ENCODE measurements around the gene MPL. TPM values are rescaled to one million over a fixed set of nuclear protein-coding genes. Genes with fewer than 3 reads are reported as not detected.

MPL gene
- total and polyA plus RNA-seq, 2 of the 8 experiments (the other 6 are each of a cell fraction or from before 2014, with no cell fraction given) = 0.08 TPM; not detected in 1

DNA sequence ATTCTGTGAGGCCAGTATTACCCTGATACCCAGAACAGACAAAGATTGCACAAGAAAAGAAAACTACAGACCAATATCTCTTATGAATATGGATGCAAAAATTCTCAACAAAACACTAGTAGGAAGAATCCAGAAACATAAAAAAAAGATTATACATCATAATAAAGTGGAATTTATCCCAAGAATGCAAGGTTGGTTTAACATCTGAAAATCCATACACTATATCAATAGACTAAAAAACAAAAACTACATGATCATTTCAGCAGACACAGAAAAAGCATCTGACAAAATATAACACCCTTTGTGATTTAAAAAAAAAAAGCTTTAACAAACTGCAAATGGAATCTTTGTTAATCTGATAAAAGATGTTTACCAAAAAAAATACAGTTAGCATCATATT, 12.2 kb upstream of the MPL start (continued):
- no peak for TF ChIP-seq RAD21 (IDR thresholded peaks at IDR 0.05 in 1 of 2, conservative IDR thresholded peaks at IDR 0.05 in 1 of 2; ENCODE audit: low read depth in 2 of 2, low read length in 2 of 2)
- no peak for TF ChIP-seq CBX5 (IDR thresholded peaks at IDR 0.05; ENCODE audit: low read depth, low read length)
- TF ChIP-seq BCL11A (IDR thresholded peaks at IDR 0.05; ENCODE audit: low read depth in 2 of 2, low read length in 2 of 2) = no peak
- no peak for TF ChIP-seq SUZ12 (IDR thresholded peaks at IDR 0.05; ENCODE audit: low read length)
- TF ChIP-seq, protein P1, sequence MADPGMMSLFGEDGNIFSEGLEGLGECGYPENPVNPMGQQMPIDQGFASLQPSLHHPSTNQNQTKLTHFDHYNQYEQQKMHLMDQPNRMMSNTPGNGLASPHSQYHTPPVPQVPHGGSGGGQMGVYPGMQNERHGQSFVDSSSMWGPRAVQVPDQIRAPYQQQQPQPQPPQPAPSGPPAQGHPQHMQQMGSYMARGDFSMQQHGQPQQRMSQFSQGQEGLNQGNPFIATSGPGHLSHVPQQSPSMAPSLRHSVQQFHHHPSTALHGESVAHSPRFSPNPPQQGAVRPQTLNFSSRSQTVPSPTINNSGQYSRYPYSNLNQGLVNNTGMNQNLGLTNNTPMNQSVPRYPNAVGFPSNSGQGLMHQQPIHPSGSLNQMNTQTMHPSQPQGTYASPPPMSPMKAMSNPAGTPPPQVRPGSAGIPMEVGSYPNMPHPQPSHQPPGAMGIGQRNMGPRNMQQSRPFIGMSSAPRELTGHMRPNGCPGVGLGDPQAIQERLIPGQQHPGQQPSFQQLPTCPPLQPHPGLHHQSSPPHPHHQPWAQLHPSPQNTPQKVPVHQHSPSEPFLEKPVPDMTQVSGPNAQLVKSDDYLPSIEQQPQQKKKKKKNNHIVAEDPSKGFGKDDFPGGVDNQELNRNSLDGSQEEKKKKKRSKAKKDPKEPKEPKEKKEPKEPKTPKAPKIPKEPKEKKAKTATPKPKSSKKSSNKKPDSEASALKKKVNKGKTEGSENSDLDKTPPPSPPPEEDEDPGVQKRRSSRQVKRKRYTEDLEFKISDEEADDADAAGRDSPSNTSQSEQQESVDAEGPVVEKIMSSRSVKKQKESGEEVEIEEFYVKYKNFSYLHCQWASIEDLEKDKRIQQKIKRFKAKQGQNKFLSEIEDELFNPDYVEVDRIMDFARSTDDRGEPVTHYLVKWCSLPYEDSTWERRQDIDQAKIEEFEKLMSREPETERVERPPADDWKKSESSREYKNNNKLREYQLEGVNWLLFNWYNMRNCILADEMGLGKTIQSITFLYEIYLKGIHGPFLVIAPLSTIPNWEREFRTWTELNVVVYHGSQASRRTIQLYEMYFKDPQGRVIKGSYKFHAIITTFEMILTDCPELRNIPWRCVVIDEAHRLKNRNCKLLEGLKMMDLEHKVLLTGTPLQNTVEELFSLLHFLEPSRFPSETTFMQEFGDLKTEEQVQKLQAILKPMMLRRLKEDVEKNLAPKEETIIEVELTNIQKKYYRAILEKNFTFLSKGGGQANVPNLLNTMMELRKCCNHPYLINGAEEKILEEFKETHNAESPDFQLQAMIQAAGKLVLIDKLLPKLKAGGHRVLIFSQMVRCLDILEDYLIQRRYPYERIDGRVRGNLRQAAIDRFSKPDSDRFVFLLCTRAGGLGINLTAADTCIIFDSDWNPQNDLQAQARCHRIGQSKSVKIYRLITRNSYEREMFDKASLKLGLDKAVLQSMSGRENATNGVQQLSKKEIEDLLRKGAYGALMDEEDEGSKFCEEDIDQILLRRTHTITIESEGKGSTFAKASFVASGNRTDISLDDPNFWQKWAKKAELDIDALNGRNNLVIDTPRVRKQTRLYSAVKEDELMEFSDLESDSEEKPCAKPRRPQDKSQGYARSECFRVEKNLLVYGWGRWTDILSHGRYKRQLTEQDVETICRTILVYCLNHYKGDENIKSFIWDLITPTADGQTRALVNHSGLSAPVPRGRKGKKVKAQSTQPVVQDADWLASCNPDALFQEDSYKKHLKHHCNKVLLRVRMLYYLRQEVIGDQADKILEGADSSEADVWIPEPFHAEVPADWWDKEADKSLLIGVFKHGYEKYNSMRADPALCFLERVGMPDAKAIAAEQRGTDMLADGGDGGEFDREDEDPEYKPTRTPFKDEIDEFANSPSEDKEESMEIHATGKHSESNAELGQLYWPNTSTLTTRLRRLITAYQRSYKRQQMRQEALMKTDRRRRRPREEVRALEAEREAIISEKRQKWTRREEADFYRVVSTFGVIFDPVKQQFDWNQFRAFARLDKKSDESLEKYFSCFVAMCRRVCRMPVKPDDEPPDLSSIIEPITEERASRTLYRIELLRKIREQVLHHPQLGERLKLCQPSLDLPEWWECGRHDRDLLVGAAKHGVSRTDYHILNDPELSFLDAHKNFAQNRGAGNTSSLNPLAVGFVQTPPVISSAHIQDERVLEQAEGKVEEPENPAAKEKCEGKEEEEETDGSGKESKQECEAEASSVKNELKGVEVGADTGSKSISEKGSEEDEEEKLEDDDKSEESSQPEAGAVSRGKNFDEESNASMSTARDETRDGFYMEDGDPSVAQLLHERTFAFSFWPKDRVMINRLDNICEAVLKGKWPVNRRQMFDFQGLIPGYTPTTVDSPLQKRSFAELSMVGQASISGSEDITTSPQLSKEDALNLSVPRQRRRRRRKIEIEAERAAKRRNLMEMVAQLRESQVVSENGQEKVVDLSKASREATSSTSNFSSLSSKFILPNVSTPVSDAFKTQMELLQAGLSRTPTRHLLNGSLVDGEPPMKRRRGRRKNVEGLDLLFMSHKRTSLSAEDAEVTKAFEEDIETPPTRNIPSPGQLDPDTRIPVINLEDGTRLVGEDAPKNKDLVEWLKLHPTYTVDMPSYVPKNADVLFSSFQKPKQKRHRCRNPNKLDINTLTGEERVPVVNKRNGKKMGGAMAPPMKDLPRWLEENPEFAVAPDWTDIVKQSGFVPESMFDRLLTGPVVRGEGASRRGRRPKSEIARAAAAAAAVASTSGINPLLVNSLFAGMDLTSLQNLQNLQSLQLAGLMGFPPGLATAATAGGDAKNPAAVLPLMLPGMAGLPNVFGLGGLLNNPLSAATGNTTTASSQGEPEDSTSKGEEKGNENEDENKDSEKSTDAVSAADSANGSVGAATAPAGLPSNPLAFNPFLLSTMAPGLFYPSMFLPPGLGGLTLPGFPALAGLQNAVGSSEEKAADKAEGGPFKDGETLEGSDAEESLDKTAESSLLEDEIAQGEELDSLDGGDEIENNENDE (IDR thresholded peaks at IDR 0.05; ENCODE audit: insufficient replicate concordance, low read length) = no peak
- no peak for TF ChIP-seq HDAC2 (IDR thresholded peaks at IDR 0.05; ENCODE audit: borderline replicate concordance in 1 of 2, low read depth in 2 of 2, low read length in 2 of 2)
